IPS-NIHi11 (cell line): Measurements from ENCODE around the gene GPC5.
"Not testable (repeated sequence)": the region's sequence is repeated elsewhere in the genome, so short reads cannot be mapped to it uniquely, and the experiment has no call there.

ENCODE experiments used
- DNase-seq: peaks from one replicate; pipeline ENCODE4 v3.0.0; 2012; ENCODE audit warnings: mixed read lengths, low spot score

GPC5 gene

GRCh38 chr13:91774397-91774796 is 376.0 kb downstream of the GPC5 start:
- no peak for DNase-seq

GRCh38 chr13:91776611-91777193 is 378.3 kb downstream of the GPC5 start:
- DNase-seq = no peak

- DNase-seq = no peak
These were observed 379.7 kb downstream of the GPC5 start for GRCh38 chr13:91778123-91778522.

- DNase-seq = not testable (repeated sequence)
These were observed 383.7 kb downstream of the GPC5 start for GRCh38 chr13:91781982-91782691.

- no peak for DNase-seq
These were observed 387.2 kb downstream of the GPC5 start for GRCh38 chr13:91785431-91786119.

- no peak for DNase-seq
These were observed 393.6 kb downstream of the GPC5 start for GRCh38 chr13:91792054-91792453.

- DNase-seq = no peak
These were observed 399.1 kb downstream of the GPC5 start for GRCh38 chr13:91797567-91797966.

- not testable (repeated sequence) for DNase-seq
These were observed 399.9 kb downstream of the GPC5 start for GRCh38 chr13:91798338-91798737.

- not testable (repeated sequence) for DNase-seq
These were observed 403.4 kb downstream of the GPC5 start for GRCh38 chr13:91801772-91802171.

GRCh38 chr13:91802957-91803356 is 404.5 kb downstream of the GPC5 start:
- DNase-seq = no peak

- no peak for DNase-seq
These were observed 406.3 kb downstream of the GPC5 start for GRCh38 chr13:91804724-91805123.

GRCh38 chr13:91805605-91806004 is 407.2 kb downstream of the GPC5 start:
- no peak for DNase-seq

- DNase-seq = no peak
These were observed 410.7 kb downstream of the GPC5 start for GRCh38 chr13:91809161-91809560.

- no peak for DNase-seq
These were observed 414.8 kb downstream of the GPC5 start for GRCh38 chr13:91813253-91813652.

- no peak for DNase-seq
These were observed 417.9 kb downstream of the GPC5 start for GRCh38 chr13:91816263-91816807.

- DNase-seq = no peak
These were observed 418.8 kb downstream of the GPC5 start for GRCh38 chr13:91817250-91817649.

GRCh38 chr13:91824416-91824815 is 426.0 kb downstream of the GPC5 start:
- DNase-seq = no peak

- no peak for DNase-seq
These were observed 427.1 kb downstream of the GPC5 start for GRCh38 chr13:91825516-91825915.

GRCh38 chr13:91836553-91836952 is 438.1 kb downstream of the GPC5 start:
- no peak for DNase-seq

GRCh38 chr13:91845612-91846011 is 447.2 kb downstream of the GPC5 start:
- no peak for DNase-seq

- no peak for DNase-seq
These were observed 465.3 kb downstream of the GPC5 start for GRCh38 chr13:91863699-91864098.

GRCh38 chr13:91868351-91868750 is 469.9 kb downstream of the GPC5 start:
- no peak for DNase-seq

GRCh38 chr13:91878491-91878890 is 480.1 kb downstream of the GPC5 start:
- DNase-seq = no peak
